ENCODE measurements around the gene RHO.
"Not testable (repeated sequence)": the region's sequence is repeated elsewhere in the genome, so short reads cannot be mapped to it uniquely, and the experiment has no call there.

Gene RHO

DNA sequence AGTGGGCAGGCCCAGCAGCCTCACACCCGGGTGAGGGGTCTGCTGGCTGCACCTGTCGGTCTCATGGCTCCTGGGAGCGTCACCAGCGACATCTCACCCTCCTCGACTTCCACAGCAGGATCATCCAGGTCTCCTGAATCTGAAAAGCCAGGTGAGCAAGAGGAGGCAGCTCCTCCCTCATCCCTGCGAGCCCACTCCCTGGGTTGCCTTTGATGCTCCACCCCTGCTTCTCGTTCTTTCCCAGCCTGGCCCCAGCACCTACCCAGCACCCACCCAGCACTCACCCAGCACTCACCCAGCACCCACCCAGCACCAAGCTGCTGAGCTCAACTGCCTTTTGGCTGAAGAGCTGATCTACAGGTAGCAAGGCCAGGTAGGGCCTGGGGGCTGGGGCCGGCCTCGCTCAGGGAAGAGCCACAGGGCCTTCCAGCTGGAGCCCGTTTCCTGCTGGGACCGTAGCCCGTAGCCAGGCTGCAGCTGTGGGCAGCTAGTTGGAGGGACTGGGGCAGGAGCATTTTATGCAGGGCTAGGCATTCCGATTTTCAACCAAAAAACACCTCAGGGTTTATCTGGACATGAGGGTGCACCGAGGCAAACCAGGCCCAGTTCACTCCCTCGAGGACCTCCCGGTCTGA is 14.8 kb downstream of the RHO start, which contains the start of gene H1-8:
Gene H1-8 (plus strand): TSS at position 20 of the 635 bp plus-strand sequence. CDS start 44 bp downstream, at position 64.
- no peaks in the 10 kb centered on the region for H3K36me3 ChIP-seq (ENCODE audit: insufficient read depth, low read length)
- no peaks in the 10 kb centered on the region for H3K4me1 ChIP-seq (ENCODE audit: control insufficient read depth, insufficient read depth, low read length, unreplicated experiment)
- H3K4me3 ChIP-seq (ENCODE audit: low read depth, low read length) = no peak within 1 kb of the TSS
- H3K27ac ChIP-seq (ENCODE audit: low read depth, low read length) = no peak within 1 kb of the TSS
- no peaks in the 10 kb centered on the region for H3K79me2 ChIP-seq (ENCODE audit: control insufficient read depth, insufficient read depth, low read length, unreplicated experiment)
- no peaks in the 10 kb centered on the region for H3K27me3 ChIP-seq (ENCODE audit: insufficient read depth, low read length)
- no peak within 1 kb of the TSS for H2AFZ ChIP-seq (ENCODE audit: low read length, unreplicated experiment)

DNA sequence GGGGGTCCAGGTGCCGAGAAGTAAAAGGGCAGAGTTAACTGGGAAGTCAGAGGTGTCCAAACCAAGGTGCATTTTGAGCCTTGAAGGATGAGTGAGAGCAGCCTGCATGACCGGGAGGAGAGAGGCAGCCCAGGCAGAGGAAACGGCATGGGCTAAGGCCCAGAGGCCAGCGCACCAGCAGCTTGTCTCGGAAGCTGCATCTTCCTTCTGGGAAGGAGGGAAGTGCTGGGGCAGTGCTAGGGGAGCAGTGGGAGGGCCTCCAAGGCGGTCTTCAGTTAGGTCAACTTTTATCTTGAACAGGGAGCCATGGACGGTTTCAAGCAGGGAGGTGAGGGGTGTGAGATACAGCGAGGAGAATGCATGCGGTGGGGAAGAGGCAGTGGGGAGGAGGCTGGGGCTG is 15.6 kb downstream of the RHO start:
- H2AFZ ChIP-seq (ENCODE audit: low read length, unreplicated experiment) = no peak overlapping the region

GRCh38 chr3:129545951-129546350 is 17.5 kb downstream of the RHO start:
- H3K27me3 ChIP-seq (ENCODE audit: insufficient read depth, low read length); H3K79me2 ChIP-seq (ENCODE audit: control insufficient read depth, insufficient read depth, low read length, unreplicated experiment); H3K36me3 ChIP-seq (ENCODE audit: insufficient read depth, low read length); H3K4me1 ChIP-seq (ENCODE audit: control insufficient read depth, insufficient read depth, low read length, unreplicated experiment); H3K4me3 ChIP-seq (ENCODE audit: low read depth, low read length); H3K27ac ChIP-seq (ENCODE audit: low read depth, low read length); H2AFZ ChIP-seq (ENCODE audit: low read length, unreplicated experiment): not testable (repeated sequence)

More for the DNA sequence above, 15.6 kb downstream of the RHO start:
- Histone ChIP-seq H3K4me1 (ENCODE audit: control insufficient read depth, insufficient read depth, low read length, unreplicated experiment) (no peaks in the 10 kb centered on the region), H3K27me3 (ENCODE audit: insufficient read depth, low read length) (no peaks in the 10 kb centered on the region), H3K4me3 (ENCODE audit: low read depth, low read length) (no peak overlapping the region), H3K27ac (ENCODE audit: low read depth, low read length) (no peak overlapping the region), H3K36me3 (ENCODE audit: insufficient read depth, low read length) (no peaks in the 10 kb centered on the region), H3K79me2 (ENCODE audit: control insufficient read depth, insufficient read depth, low read length, unreplicated experiment) (no peaks in the 10 kb centered on the region)

- no peaks in the 10 kb centered on the region for H3K79me2 ChIP-seq (ENCODE audit: control insufficient read depth, insufficient read depth, low read length, unreplicated experiment)
- no peak overlapping the region for H3K4me3 ChIP-seq (ENCODE audit: low read depth, low read length)
- H3K36me3 ChIP-seq (ENCODE audit: insufficient read depth, low read length) = no peaks in the 10 kb centered on the region
- no peak overlapping the region for H2AFZ ChIP-seq (ENCODE audit: low read length, unreplicated experiment)
- no peaks in the 10 kb centered on the region for H3K27me3 ChIP-seq (ENCODE audit: insufficient read depth, low read length)
- no peak overlapping the region for H3K27ac ChIP-seq (ENCODE audit: low read depth, low read length)
- peaks cover 9% of the 10 kb centered on the region for H3K4me1 ChIP-seq (ENCODE audit: control insufficient read depth, insufficient read depth, low read length, unreplicated experiment)
Measured at GRCh38 chr3:129547241-129547640, 18.8 kb downstream of the RHO start.

DNA sequence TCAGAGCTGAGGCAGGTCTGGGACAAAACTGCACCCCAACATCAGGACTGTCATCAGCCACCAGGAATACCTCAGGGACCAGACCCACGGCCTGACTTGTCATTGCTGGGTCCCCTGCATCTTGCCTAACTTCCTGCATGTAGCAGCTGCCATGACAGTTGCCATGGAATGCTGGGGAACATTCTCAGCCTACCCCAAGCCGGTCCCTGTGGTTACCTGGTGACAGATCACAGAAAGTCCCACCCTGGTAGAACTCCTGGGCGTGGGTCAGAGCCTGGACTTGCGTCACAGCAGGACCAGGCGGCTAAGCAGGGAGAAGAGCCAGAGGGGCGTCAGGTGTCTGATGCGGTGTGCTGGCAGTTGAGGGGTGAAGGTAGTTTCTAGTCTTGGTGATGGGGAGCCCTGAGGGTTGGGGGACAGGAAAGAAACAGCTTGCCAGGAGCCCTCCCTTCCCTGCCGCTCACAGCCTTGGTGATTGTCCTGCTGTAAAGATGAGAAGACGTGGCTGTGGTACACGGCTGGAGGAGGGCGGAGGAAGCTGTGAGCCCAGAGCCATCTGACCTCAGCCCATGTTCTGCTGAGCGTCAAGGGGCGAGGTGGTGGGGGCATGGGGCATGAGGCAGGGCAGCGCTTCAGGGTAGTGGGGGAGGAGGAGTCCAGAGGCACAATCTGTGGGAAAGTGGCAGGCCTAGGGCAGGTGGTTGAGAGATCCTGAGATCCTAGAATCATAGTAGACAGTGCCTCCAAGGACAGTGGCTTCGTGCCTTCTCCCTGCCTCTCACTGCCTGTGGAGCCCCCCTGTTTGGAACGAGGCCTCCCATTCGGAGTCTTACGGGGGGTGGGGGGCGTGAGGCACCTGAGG is 19.9 kb downstream of the RHO start:
- H2AFZ ChIP-seq (ENCODE audit: low read length, unreplicated experiment) = no peak overlapping the region
- H3K36me3 ChIP-seq (ENCODE audit: insufficient read depth, low read length) = no peaks in the 10 kb centered on the region
- H3K27ac ChIP-seq (ENCODE audit: low read depth, low read length) = no peak overlapping the region
- H3K27me3 ChIP-seq (ENCODE audit: insufficient read depth, low read length) = no peaks in the 10 kb centered on the region
- H3K79me2 ChIP-seq (ENCODE audit: control insufficient read depth, insufficient read depth, low read length, unreplicated experiment) = no peaks in the 10 kb centered on the region
- H3K4me1 ChIP-seq (ENCODE audit: control insufficient read depth, insufficient read depth, low read length, unreplicated experiment) = peaks cover 9% of the 10 kb centered on the region
- no peak overlapping the region for H3K4me3 ChIP-seq (ENCODE audit: low read depth, low read length)

DNA sequence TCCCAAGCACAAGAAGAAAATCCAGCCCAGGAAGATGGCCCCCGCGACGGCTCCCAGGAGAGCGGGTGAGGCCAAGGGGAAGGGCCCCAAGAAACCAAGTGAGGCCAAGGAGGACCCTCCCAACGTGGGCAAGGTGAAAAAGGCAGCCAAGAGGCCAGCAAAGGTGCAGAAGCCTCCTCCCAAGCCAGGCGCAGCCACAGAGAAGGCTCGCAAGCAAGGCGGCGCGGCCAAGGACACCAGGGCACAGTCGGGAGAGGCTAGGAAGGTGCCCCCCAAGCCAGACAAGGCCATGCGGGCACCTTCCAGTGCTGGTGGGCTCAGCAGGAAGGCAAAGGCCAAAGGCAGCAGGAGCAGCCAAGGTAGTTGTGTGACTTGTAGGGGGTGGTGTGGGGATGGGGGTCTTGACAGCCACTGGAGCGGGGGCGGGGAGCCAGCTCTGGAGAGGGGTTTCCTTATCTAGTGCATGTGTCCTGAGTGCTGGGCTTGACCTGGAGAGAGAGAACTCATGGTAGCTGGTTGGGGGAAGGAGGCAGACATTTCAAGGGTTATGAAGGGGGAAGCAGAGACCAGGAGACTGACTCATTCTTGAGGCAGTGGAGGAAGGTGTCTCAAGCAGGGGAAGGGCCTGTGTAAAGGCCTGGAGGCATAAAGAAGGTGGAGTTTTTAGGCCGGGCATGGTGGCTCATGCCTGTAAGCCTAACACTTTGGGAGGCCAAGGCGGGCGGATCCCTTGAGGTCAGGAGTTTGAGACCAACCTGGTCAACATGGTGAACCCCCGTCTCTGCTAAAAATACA is 20.8 kb downstream of the RHO start:
- no peaks in the 10 kb centered on the region for H3K27me3 ChIP-seq (ENCODE audit: insufficient read depth, low read length)
- peaks cover 9% of the 10 kb centered on the region for H3K4me1 ChIP-seq (ENCODE audit: control insufficient read depth, insufficient read depth, low read length, unreplicated experiment)
- no peaks in the 10 kb centered on the region for H3K79me2 ChIP-seq (ENCODE audit: control insufficient read depth, insufficient read depth, low read length, unreplicated experiment)
- H3K36me3 ChIP-seq (ENCODE audit: insufficient read depth, low read length) = no peaks in the 10 kb centered on the region
- no peak overlapping the region for H3K4me3 ChIP-seq (ENCODE audit: low read depth, low read length)
- no peak overlapping the region for H2AFZ ChIP-seq (ENCODE audit: low read length, unreplicated experiment)
- no peak overlapping the region for H3K27ac ChIP-seq (ENCODE audit: low read depth, low read length)

DNA sequence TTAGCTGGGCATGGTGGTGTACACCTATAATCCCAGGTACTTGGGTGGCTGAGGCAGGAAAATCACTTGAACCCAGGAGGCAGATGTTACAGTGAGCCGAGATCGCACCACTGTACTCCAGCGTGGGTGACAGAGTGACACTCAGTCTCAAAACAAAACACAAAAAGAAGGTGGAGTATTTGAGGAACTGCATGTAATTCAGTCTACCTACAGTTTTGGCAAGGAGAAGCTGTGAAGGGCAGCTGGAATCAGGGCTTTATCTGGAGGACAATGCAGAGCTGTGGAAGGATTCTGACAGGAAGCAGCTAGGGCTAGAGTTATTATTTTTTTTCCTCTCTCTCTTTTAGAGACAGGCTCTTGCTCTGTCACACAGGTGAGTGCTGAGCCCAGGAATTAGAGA is 21.4 kb downstream of the RHO start:
- no peaks in the 10 kb centered on the region for H3K79me2 ChIP-seq (ENCODE audit: control insufficient read depth, insufficient read depth, low read length, unreplicated experiment)
- H2AFZ ChIP-seq (ENCODE audit: low read length, unreplicated experiment) = no peak overlapping the region
- H3K4me3 ChIP-seq (ENCODE audit: low read depth, low read length) = no peak overlapping the region
- no peaks in the 10 kb centered on the region for H3K36me3 ChIP-seq (ENCODE audit: insufficient read depth, low read length)
- H3K27me3 ChIP-seq (ENCODE audit: insufficient read depth, low read length) = no peaks in the 10 kb centered on the region
- H3K4me1 ChIP-seq (ENCODE audit: control insufficient read depth, insufficient read depth, low read length, unreplicated experiment) = peaks cover 9% of the 10 kb centered on the region
- no peak overlapping the region for H3K27ac ChIP-seq (ENCODE audit: low read depth, low read length)

DNA sequence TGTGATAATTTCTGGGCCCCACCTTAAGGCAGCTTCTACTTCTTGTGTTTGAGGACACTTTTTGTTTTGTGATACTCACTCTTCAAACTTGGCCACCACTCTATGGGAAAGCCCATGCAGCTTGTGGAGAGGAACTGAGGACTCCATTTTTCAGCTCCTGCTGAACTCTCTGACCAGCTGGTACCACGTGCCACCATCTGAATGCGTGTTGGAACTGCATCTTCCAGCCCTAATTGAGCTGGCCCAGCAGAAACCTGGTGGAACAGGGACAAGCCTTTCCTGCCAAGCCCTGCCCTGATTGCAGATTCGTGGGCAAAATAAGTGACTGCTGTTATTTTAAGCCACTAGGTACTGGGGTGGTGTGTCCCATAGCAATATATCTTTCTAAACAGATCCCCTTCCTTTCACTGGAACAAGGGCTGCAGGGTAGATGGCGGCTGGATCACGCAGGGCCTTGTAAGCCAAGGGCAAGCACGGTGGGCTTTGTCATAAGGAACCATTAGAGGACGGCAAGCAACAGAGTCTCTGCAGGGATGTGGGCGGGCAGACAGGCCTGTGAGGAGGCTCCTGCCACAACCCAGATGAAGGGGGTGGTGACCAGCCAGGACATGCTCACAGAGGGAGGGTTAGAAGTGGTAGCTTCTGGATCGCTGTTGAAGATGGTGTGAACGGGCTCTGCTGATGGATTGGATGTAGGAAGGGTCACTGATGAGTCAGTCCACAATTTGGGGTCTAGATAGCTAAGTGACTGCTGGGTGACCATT is 24.0 kb downstream of the RHO start:
- H3K27me3 ChIP-seq (ENCODE audit: insufficient read depth, low read length) = no peaks in the 10 kb centered on the region
- no peak overlapping the region for H2AFZ ChIP-seq (ENCODE audit: low read length, unreplicated experiment)
- no peak overlapping the region for H3K27ac ChIP-seq (ENCODE audit: low read depth, low read length)
- H3K79me2 ChIP-seq (ENCODE audit: control insufficient read depth, insufficient read depth, low read length, unreplicated experiment) = no peaks in the 10 kb centered on the region
- H3K4me1 ChIP-seq (ENCODE audit: control insufficient read depth, insufficient read depth, low read length, unreplicated experiment) = peaks cover 9% of the 10 kb centered on the region
- H3K36me3 ChIP-seq (ENCODE audit: insufficient read depth, low read length) = peaks cover 4% of the 10 kb centered on the region; the same call in 1 of the 2 replicates
- H3K4me3 ChIP-seq (ENCODE audit: low read depth, low read length) = no peak overlapping the region

GRCh38 chr3:129553171-129553570 is 24.7 kb downstream of the RHO start:
- H3K4me3 ChIP-seq (ENCODE audit: low read depth, low read length) = no peak overlapping the region
- H2AFZ ChIP-seq (ENCODE audit: low read length, unreplicated experiment) = no peak overlapping the region
- peaks cover 8% of the 10 kb centered on the region; the same call in 1 of the 2 replicates for H3K36me3 ChIP-seq (ENCODE audit: insufficient read depth, low read length)
- no peaks in the 10 kb centered on the region for H3K27me3 ChIP-seq (ENCODE audit: insufficient read depth, low read length)
- H3K79me2 ChIP-seq (ENCODE audit: control insufficient read depth, insufficient read depth, low read length, unreplicated experiment) = no peaks in the 10 kb centered on the region
- no peak overlapping the region for H3K27ac ChIP-seq (ENCODE audit: low read depth, low read length)
- H3K4me1 ChIP-seq (ENCODE audit: control insufficient read depth, insufficient read depth, low read length, unreplicated experiment) = peaks cover 14% of the 10 kb centered on the region

- no peaks in the 10 kb centered on the region for H3K27me3 ChIP-seq (ENCODE audit: insufficient read depth, low read length)
- H2AFZ ChIP-seq (ENCODE audit: low read length, unreplicated experiment) = no peak overlapping the region
- H3K4me1 ChIP-seq (ENCODE audit: control insufficient read depth, insufficient read depth, low read length, unreplicated experiment) = peaks cover 19% of the 10 kb centered on the region
- H3K27ac ChIP-seq (ENCODE audit: low read depth, low read length) = no peak overlapping the region
- peaks cover 10% of the 10 kb centered on the region; the same call in 1 of the 2 replicates for H3K36me3 ChIP-seq (ENCODE audit: insufficient read depth, low read length)
- no peaks in the 10 kb centered on the region for H3K79me2 ChIP-seq (ENCODE audit: control insufficient read depth, insufficient read depth, low read length, unreplicated experiment)
- H3K4me3 ChIP-seq (ENCODE audit: low read depth, low read length) = no peak overlapping the region
Measured at GRCh38 chr3:129553719-129554118, 25.3 kb downstream of the RHO start.
